Measurements from ENCODE around the gene PPP1R9B.

DNA sequence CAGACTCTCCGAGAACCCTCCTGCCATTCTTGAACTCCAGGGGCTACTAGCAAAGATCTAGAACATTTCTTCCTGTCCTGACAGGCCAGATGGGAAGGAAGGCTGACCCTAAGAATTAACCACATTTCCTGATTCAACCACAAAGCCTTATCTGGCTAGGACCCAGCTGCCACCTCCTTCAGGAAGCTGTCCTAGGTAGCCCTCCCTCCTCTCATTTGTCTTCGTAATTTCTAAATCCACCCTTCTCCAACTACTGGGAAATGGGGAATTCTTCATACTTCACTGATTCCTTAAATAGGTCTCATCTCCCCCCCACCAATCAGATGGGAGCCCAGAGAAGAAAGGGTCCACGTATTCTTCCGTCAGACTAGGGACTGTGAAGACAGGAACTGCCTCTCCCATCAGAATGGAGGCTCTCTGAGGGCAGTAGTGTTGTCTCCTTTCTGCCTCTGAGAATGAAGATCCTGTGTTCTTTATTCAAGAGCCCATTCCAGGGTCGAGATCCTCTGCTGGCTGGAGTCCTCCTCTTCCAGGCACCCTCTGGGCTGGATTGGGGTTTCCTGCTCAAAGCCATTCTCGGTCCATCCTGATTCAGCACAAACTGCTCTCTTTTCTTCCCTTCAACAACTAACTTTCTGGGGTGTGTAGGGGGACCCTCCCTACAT, 22.6 kb downstream of the PPP1R9B start:
- TF ChIP-seq POLR2A (IDR thresholded peaks at IDR 0.05): no peak
- TF ChIP-seq, protein P1, sequence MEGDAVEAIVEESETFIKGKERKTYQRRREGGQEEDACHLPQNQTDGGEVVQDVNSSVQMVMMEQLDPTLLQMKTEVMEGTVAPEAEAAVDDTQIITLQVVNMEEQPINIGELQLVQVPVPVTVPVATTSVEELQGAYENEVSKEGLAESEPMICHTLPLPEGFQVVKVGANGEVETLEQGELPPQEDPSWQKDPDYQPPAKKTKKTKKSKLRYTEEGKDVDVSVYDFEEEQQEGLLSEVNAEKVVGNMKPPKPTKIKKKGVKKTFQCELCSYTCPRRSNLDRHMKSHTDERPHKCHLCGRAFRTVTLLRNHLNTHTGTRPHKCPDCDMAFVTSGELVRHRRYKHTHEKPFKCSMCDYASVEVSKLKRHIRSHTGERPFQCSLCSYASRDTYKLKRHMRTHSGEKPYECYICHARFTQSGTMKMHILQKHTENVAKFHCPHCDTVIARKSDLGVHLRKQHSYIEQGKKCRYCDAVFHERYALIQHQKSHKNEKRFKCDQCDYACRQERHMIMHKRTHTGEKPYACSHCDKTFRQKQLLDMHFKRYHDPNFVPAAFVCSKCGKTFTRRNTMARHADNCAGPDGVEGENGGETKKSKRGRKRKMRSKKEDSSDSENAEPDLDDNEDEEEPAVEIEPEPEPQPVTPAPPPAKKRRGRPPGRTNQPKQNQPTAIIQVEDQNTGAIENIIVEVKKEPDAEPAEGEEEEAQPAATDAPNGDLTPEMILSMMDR (IDR thresholded peaks at IDR 0.05): no peak

Measured in uterus (tissue), 2 donors.